Lower lobe of right lung (tissue), 2 donors: ENCODE results near the gene TH. TPM values are rescaled to one million over a fixed set of nuclear protein-coding genes. Genes with fewer than 3 reads are reported as not detected.

ENCODE experiments used
- ATAC-seq, 2 donors: fragments of 200-7000 bp; cut with Tn5 transposase; one replicate each; pipeline ENCODE4 v1.9.1; 2020 to 2022; ENCODE audit warnings: mild to moderate bottlenecking in 2 of 2, moderate library complexity in 2 of 2
- DNase-seq: peaks from one replicate; pipeline ENCODE4 v3.0.0-alpha.2; 2020
- H3K27ac ChIP-seq: fragments of 200-600 bp; one replicate; pipeline ENCODE4 v1.8.0; 2022
- H3K27me3 ChIP-seq: fragments of 200-600 bp; one replicate; pipeline ENCODE4 v1.8.0; 2022; ENCODE audit warnings: low read depth
- H3K36me3 ChIP-seq: fragments of 200-600 bp; one replicate; pipeline ENCODE4 v1.8.0; 2022; ENCODE audit warnings: mild to moderate bottlenecking
- H3K4me1 ChIP-seq: fragments of 200-600 bp; one replicate; pipeline ENCODE4 v1.8.0; 2022
- H3K4me3 ChIP-seq: fragments of 200-600 bp; one replicate; pipeline ENCODE4 v1.8.0; 2022; ENCODE audit warnings: mild to moderate bottlenecking
- H3K9me3 ChIP-seq: fragments of 200-600 bp; one replicate; pipeline ENCODE4 v1.8.0; 2022
- intact Hi-C: fragments of 100-400 bp; cut with DNase I; formaldehyde crosslinking; loops from one replicate; pipeline ENCODE4 v1.11.0; 2022
- total RNA-seq: library from RNA; stranded (reverse); fragmentation: NEBNext Ultra II Directional; extraction: Animal tissue kit (Norgen Biotek cat#: 25700); gene quantifications from one replicate; pipeline ENCODE4 v1.2.1, GENCODE V29; 2021
- TF ChIP-seq, protein P1 (sequence below): fragments of 200-600 bp; IDR thresholded peaks from one replicate; pipeline ENCODE4 v1.8.0; 2022; ENCODE audit warnings: antibody characterized with exemption, mild to moderate bottlenecking
- donor health status: DM: no; HTN: yes; CAD: no; lungs with severe emphysema.

Gene TH
- total RNA-seq, 1 donor from 2014 or later = not detected

DNA sequence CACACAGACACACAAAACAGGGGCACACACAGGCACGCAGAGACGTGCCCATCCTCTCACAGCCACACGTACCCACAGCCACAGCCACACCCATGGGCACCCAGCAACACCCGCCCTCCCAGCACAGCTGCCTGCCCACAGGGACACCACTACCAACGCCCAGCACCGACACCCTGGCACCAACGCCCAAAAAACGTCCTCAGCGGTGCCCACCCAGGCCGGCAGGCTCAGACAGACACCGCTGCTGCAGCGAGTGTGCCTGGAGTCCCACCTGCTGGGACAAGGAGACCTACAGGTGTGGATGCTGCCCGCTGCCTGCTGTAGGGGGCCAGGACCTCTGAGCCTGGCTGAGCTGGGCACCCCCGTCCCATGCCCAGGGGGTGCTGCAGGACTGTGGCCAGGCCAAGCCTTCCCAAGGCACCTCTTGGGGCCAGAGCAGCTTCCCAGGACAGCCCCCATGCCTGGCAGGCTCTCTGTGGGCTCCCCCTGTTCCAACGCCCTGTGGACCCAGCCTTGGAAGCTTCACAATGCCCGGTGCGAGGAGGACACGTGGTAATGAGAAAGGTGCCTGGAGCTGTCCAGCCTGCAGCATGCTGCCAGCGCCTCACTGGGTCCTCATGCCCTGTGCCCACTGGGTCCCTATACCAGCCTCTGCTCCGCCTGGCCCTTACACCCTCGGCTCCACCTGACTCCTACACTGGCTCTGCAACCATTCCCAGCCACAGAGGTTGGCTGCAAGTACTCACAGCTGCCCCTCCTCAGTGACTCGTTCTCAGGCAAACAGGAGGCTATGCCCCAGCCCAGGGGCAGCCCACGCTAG is 45.8 kb upstream of the TH start:
- ATAC-seq (peak; percentile 8 to 39), DNase-seq (peak; percentile 44)
- no peak overlapping the region for H3K27ac ChIP-seq
- no peaks in the 10 kb centered on the region for H3K9me3 ChIP-seq
- no peak overlapping the region for H3K4me3 ChIP-seq
- no peaks in the 10 kb centered on the region for H3K27me3 ChIP-seq
- no peaks in the 10 kb centered on the region for H3K36me3 ChIP-seq
- H3K4me1 ChIP-seq = no peaks in the 10 kb centered on the region
- intact Hi-C loops = no loop called here
- TF ChIP-seq, protein P1, sequence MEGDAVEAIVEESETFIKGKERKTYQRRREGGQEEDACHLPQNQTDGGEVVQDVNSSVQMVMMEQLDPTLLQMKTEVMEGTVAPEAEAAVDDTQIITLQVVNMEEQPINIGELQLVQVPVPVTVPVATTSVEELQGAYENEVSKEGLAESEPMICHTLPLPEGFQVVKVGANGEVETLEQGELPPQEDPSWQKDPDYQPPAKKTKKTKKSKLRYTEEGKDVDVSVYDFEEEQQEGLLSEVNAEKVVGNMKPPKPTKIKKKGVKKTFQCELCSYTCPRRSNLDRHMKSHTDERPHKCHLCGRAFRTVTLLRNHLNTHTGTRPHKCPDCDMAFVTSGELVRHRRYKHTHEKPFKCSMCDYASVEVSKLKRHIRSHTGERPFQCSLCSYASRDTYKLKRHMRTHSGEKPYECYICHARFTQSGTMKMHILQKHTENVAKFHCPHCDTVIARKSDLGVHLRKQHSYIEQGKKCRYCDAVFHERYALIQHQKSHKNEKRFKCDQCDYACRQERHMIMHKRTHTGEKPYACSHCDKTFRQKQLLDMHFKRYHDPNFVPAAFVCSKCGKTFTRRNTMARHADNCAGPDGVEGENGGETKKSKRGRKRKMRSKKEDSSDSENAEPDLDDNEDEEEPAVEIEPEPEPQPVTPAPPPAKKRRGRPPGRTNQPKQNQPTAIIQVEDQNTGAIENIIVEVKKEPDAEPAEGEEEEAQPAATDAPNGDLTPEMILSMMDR = no peak

DNA sequence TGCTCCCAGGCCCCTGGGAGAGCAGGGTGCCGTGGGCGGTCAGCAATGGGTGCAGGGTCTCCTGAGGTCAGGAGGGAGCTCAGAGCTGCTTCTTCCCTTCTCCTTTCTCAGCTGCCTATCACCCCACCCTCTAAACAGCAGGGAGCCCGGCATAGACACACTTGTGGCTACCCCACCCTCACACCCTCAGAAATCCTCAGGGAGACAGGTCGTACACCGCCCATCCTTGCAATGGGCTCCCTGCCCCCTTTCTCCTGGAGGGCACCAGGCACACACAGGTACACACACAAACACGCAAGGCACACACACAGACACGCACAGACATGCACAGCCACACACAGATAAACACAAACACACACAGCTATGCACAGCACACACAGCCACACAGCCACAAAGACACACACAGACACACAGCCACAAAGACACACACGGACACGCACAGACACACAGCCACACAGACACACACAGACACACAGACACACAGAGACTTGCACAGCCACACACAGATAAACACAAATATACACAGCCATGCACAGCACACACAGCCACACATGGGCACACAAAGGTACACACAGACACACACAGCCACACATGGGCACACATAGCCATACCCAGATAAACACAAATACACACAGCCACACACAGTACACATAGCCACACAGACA is 44.9 kb upstream of the TH start:
- ATAC-seq (no peak), DNase-seq (no peak)
- intact Hi-C loops = no loop called here
- no peak overlapping the region for H3K27ac ChIP-seq
- TF ChIP-seq, protein P1 = no peak
- H3K9me3 ChIP-seq = no peaks in the 10 kb centered on the region
- no peaks in the 10 kb centered on the region for H3K4me1 ChIP-seq
- no peaks in the 10 kb centered on the region for H3K36me3 ChIP-seq
- no peak overlapping the region for H3K4me3 ChIP-seq
- H3K27me3 ChIP-seq = no peaks in the 10 kb centered on the region

DNA sequence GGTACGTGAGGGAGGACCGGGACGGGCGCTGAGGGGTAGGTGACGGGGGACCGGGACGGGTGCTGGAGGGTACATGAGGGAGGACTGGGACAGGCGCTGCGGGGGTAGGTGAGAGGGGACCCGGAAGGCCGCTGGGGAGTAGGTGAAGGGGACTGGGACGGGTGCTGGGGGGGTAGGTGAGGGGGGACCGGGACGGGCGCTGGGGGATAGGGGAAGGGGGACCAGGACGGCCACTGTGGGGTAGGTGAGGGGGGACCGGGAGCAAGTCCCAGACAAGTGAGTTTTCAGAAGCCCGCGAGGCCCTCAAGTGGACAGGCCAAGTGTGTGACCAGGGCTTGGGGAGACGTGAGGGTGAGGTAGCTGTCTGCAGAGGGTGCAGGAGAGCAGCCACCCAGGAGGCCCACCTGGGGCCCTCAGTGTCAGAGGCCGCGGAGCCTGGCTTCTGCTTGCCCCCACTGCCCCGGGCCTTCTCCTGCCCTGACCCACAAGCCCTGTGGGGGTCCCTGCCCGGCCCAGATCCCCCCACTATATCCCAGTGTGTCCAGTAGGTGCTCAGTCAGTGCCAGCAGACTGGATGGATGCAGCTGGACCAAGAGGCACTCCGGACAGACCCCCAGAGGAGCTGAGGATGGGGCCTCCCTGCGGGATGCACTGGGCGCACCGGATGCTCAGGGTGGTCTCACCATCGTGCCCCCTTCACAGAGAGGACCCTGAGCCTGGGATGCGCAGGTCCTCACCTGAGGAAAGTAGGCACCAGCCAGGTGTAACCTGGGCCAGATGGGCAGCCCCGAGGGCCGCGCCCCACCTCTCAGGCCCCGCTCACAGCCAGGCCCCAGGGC is 44.2 kb upstream of the TH start:
- no peak overlapping the region for H3K27ac ChIP-seq
- no peaks in the 10 kb centered on the region for H3K36me3 ChIP-seq
- H3K4me3 ChIP-seq = no peak overlapping the region
- ATAC-seq = no peak
- H3K27me3 ChIP-seq = no peaks in the 10 kb centered on the region
- no peaks in the 10 kb centered on the region for H3K9me3 ChIP-seq
- TF ChIP-seq, protein P1 = no peak
- intact Hi-C loops = no loop called here
- DNase-seq = peak; percentile 35
- no peaks in the 10 kb centered on the region for H3K4me1 ChIP-seq

DNA sequence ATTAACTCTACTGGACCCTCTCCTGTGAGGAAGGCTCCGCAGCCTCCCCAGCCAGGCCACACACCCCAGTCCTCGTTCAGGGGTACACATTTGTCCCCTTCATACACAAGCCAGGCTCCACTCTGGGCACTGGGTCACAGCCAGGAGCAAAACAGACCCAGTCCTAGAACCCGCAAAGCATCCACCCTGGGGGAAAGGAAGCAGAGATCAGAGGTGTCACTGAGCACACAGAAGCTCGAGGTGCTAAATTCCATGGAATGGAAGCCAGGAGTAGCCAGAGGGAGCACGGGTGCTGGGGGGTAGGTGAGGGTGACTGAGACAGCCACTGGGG is 43.6 kb upstream of the TH start:
- Histone ChIP-seq H3K27me3 (no peaks in the 10 kb centered on the region), H3K9me3 (no peaks in the 10 kb centered on the region), H3K4me3 (no peak overlapping the region), H3K4me1 (no peaks in the 10 kb centered on the region), H3K27ac (no peak overlapping the region), H3K36me3 (no peaks in the 10 kb centered on the region)
- ATAC-seq (no peak), DNase-seq (no peak)
- TF ChIP-seq, protein P1 = no peak
- intact Hi-C loops = no loop called here

DNA sequence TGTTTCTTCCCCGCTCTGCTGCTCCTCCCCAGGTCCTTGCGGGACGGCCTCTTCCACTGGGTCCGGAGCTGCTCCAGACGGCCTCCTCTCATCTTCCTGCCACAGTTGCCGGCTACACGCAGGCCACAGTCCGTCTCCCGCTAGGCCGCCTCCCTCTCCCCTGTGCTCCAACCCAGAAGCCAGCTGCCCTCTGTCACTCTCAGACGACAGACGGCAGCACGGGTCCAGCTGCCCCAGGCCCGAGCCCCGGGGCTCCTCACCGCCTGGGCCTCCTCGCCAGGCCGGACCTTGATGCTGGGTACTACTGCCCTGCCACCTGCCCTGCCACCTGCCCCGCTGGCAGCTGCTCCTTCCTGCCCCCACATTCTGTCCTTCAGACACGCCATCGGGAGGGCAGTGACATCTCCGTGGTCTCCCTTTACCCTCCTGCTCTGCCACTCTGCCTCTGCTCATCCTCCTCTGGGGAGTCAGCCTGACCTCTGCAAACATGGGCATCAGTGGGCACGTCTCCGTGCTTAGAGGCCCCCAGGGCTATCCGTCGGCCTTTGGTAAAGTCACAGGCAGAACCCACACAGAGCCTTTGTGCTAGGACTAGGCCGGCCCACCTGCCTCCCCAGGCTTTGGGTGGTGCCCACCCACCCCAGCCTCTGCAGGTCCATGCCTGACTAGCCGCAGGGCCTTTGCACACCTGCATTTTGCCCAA is 43.1 kb upstream of the TH start:
- ATAC-seq (no peak), DNase-seq (peak; percentile 29)
- Histone ChIP-seq H3K4me1 (no peaks in the 10 kb centered on the region), H3K36me3 (no peaks in the 10 kb centered on the region), H3K9me3 (no peaks in the 10 kb centered on the region), H3K27me3 (peaks cover 4% of the 10 kb centered on the region), H3K4me3 (no peak overlapping the region), H3K27ac (no peak overlapping the region)
- TF ChIP-seq, protein P1 = no peak
- intact Hi-C loops = no loop called here
